Left lobe of liver (tissue), 2 donors: ENCODE data around the gene PLAAT4. TPM values are rescaled to one million over a fixed set of nuclear protein-coding genes. Genes with fewer than 3 reads are reported as not detected.
"Not testable (repeated sequence)": the region's sequence is repeated elsewhere in the genome, so short reads cannot be mapped to it uniquely, and the experiment has no call there.

ENCODE experiments used
- ATAC-seq: fragments of 200-7000 bp; cut with Tn5 transposase; one replicate; pipeline ENCODE4 v1.9.1; 2020; ENCODE audit warnings: mild to moderate bottlenecking, moderate library complexity
- DNase-seq: peaks from one replicate; pipeline ENCODE4 v3.0.0-alpha.2; 2020; ENCODE audit warnings: low spot score
- total RNA-seq: library from RNA; stranded (reverse); gene quantifications from one replicate; pipeline ENCODE4 v1.2.1, GENCODE V29; 2021
- donor health status: DM: no; HTN: no; CAD: no; lungs with moderate emphysema.
- donor health status: DM: no; HTN: yes; CAD: no.

PLAAT4 gene
- total RNA-seq, 1 donor from 2014 or later = 47.6 TPM

DNA sequence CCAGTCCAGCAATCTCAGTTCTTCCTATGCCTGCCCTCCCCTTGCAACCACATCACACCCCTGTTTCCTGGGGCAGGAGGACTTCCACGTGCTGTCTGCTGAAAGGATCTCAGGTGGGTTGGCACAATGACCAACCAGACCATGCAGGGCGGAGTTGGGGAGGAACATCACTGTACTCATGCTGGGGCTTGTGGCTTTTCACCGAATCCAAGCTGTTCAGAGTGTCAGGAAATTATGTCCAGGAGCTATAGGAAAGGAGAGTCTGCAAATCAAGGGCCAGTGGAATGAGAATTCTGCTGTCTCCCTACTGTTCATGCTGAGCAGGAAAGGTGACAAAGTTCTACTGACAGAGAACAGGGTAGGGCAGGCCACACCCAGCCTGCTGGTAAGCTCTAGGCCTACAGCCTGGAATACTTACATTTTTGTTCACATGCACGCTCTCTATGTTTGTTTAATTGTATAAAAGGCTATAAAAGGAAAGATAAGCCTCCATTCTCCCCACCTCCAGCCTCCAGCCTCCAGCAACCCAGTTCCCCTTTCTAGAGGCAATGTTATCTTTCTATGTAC, 28.3 kb downstream of the PLAAT4 start:
- ATAC-seq (no peak), DNase-seq (no peak)

DNA sequence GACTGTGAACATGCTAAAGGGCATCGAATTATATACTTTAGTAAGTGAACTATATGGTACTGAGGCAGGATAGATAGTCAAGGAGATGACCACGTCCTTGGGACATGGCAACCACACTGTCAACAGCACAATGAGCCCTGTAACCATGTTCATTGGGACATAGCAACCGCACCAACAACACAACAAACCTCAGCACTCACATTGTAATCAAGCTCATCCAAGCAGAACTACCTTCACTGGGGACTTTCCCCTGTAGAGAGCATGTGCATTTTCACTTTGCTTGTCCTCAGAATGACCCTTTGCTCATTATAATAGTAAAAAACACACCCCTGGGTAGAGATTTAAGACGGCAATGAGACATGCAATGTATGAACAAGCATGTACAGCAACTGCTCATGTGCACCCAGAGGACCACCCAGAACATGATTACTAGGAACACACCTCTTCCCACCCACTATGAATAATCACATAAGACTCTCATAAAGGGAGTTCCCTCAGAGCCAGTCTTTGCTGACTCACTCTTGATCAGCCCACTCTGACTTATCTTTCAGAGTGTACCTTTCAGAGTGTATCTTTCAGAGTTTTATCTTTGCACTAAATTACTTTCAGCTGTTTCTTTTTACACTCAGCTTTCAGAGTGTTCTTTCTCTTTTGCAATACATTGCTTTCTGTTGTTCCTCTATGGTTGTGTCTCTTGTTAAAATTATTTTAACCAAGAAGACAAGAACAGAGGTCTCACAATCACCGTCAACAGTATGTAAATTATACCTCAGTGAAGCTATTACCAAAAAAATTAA, 30.6 kb downstream of the PLAAT4 start:
- DNase-seq (no peak), ATAC-seq (peak; percentile 78)

DNA sequence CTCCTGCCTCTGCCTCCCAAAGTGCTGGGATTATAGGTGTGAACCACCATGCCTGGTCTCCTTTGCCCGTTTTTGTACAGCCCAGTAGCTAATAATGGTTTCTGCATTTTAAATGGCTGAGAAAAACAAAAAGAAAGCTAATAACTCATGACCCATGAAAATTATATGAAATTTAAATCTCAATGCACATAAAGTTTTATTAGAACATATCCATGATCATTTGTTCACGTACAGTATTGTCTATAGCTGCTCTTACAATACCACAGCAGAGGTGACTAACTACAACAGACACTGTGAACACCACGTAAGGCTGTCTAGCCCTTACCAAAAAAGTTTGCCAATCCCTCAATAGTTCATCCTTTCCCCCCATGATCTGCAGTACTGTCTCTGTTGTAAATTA, 33.0 kb downstream of the PLAAT4 start:
- DNase-seq = no peak
- no peak for ATAC-seq

DNA sequence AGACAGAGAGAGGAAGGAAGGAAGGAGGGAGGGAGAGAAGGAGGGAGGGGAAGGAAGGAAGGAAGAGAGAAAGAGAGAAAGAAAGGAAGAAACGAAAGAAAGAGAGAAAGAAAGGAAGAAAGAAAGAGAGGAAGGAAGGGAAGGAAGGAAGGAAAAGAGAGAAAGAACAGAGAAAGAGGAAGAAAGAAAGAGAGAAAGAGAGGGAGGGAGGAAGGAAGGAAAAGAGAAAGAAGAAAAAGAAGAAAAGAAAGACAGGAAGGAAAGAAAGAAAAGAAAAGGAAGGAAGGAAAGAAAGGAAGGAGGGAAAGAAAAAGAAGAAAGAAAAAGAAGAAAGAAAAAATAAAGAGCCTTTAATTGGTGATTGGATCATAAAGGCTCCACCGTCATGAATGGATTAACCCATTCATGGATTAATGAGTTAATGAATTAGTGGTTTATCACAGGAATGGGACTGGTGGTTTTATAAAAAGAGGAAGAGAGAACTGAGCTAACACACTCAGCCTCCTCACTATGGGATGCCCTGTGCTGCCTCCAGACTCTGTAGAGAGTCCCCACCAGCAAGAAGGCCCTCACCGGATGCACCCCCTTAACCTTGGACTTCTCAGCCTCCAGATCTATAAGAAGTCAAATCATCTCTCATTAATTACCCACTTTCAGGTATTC, 35.5 kb downstream of the PLAAT4 start:
- no peak for ATAC-seq
- DNase-seq = no peak

DNA sequence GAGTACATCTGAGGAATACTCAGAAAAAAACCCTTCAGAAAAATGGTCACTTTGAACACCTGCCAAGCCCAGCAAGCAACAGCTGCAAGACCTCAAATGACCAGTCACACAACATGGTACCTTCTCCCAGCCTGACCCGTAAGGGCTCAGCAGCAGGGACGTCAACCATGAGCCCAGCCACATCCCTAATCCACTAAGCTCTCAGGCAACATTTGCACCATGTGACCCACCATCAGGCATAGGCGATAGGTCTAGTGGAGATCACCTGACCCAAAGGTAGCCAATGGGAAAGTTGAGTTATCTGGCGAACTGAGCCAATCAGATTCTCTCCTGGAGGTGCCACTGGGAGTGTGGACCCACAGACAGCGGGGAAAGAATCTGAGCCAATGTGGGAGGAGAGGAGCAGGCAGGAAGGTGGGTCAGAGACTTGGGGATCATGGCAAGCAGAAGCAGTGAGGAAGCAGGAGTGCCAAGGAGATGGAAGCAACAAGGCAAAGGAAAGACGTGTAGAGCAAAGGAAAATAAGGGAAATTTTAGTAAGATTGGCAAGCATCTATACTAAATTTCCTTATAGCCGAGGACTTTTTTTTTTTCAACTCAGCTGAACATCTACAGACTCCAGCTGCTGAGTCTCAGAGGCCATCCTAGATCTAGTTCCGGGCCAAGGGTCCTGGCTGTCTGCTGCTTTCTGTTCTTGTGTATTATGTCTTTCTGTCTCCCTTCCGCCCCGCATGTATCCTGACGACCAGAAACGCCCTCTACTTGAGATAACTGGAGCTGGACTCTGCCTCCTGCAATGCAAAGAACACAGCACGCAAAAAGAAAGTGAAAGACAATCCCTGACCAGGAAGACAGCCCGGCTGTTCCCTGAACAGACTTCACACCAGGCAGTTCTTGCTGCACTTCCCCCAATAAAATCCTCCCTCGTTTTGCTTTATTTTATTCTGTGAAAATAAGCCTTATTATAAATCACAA, 37.6 kb downstream of the PLAAT4 start:
- DNase-seq = peak; percentile 58
- ATAC-seq = peak; percentile 82

DNA sequence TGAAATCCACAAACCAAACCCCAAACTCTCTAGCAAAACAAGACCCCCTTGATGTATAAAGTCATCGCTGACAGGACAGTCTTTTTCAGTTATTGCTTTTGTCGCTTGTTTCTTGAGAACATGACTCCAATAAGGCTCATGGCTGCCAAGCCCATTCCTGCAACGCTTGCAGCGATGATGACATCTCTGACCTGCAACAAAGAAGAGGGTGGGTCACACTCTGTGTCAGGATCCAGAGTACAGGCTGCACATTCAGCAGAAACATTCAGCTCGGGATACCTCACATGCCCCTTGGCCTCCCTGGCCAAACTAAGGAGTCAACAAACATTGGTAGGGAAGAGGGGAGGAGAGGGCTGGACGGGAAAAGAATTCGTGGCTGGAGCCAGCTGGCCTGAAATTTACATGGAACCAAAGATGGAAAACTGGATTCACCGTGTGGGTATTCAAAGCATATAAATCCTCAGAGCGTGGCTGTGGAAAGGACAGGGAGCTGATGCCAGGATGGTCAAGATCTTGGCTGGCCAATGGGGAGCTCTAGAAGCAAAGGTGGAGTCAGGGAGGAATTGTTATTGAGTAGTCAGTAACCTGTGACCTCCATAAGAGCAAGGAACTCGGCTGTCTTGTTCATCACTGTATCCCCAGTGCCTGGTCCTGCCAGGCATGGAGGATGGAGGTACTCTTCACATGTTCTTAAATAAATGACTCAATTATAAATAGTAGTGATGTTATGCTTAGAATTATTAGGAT, 38.4 kb downstream of the PLAAT4 start:
- ATAC-seq (peak; percentile 97), DNase-seq (peak; percentile 89)

DNA sequence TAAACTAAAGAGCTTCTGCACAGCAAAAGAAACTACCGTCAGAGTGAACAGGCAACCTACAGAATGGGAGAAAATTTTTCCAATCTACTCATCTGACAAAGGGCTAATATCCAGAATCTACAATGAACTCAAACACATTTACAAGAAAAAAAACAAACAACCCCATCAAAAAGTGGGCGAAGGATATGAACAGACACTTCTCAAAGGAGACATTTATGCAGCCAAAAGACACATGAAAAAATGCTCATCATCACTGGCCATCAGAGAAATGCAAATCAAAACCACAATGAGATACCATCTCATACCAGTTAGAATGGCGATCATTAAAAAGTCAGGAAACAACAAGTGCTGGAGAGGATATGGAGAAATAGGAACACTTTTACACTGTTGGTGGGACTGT, 42.3 kb downstream of the PLAAT4 start:
- DNase-seq, ATAC-seq: not testable (repeated sequence)

DNA sequence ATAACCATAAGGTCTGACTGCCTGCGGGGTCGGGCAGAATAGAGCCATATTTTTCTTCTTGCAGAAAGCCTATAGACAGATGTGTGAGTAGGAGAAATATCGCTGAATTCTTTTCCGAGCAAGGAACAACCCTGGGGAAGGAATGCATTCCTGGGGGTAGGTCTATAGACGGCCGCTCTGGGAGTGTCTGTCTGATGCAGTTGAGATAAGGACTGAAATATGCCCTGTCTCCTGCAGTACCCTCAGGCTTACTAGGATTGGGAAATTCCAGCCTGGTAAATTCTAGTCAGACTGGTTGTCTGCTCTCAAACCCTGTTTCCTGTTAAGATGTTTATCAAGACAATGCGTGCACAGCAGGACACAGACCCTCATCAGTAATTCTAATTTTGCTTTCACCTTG, 44.6 kb downstream of the PLAAT4 start:
- not testable (repeated sequence) for ATAC-seq, DNase-seq

DNA sequence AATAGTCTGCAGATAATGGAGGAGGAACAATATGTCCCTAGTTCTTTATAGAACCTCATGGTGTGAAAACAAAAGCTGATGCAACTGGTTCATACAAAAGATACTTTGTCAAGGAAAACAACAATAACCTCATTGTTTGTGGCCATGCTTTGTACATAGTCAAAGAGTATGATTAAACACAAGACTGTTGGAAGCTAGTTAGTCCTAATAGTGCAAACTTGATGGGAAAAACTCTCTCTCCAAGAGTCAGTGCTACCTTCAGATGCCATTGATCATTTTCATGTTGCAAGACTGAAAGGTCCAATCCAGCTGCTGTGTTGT, 46.7 kb downstream of the PLAAT4 start:
- DNase-seq (no peak), ATAC-seq (no peak)

DNA sequence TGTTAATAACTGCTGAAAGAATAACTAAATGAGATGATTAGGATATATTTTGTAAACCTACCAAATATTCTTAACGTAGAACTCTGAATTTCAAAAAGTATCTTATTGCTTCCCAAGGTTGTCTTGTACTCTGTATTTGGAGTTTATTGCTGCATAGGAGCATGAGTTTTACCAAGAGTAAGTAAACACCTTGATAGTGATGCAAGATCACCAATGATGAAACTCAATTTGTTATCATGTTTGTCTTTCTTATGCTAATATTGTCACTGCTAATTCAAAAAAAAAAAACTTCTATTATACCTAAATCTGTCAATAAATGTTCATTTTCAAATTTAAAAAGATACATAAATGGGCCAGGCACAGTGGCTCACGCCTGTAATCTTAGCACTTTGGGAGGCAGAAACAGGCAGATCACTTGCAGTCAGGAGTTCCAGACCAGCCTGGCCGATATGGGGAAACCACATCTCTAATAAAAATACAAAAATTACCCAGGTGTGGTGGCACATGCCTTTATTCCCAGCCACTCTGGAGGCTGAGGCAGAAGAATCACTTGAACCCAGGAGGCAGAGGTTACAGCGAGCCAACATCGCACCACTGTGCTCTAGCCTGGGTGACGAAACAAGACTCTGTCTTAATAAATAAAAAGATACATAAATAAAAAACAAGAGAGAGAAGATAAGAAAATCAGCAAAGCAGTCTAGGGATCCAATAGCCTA, 50.0 kb downstream of the PLAAT4 start:
- ATAC-seq (peak; percentile 83), DNase-seq (no peak)

DNA sequence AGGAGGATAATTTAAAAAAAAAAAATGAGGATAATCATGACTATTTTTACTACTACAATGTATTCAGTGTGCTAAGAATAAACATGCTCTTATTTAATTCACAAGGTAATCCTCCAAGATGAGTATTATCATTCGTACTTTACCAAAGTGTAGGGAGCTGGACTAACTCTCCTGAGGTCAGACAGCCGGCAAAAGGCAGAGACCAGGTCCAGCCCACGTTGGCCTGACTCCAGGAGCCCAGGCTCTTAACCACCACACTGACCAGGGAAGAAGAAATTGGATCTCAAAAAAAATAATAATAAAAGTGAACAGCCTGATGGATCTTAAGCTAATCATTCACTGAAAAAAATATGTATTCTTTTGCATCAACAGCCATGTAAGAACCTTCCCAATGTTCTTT, 52.4 kb downstream of the PLAAT4 start:
- DNase-seq (no peak), ATAC-seq (no peak)

DNA sequence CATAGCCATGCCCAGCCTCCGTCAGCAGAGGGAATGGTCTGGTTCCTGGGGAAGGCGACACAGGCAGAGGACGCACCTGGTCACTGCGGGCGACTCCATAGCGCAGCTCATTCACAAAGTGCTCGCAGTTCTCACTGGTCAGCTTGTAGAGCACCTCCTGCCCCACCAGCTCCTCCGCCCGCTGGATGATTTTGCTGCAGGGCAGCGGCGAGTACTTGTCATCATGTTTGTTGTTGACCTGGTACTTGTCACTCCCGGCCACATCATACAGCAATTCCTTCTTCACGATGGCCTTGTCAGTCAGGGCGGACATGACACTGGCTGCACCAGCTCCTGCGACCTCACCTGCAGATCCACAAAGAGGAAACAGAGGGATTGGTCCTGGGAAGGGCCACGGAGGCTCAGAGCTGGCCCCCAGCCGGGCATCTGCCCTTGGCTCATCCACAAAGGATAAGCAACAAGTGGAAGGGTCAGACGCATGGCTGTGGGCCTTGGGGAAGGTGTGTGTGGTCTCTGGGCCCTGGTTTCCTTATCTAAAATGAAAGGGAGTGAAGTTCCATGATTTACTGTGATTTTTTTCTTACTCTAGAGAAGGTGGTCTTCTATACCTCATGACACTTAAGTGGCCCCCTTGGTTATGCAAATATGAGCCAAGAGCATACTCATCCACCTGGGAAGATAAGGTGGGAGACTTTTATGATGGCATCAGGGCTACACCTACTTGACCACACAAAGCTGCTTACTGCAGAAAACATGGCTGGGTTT, 53.6 kb downstream of the PLAAT4 start:
- no peak for DNase-seq
- ATAC-seq = no peak

DNA sequence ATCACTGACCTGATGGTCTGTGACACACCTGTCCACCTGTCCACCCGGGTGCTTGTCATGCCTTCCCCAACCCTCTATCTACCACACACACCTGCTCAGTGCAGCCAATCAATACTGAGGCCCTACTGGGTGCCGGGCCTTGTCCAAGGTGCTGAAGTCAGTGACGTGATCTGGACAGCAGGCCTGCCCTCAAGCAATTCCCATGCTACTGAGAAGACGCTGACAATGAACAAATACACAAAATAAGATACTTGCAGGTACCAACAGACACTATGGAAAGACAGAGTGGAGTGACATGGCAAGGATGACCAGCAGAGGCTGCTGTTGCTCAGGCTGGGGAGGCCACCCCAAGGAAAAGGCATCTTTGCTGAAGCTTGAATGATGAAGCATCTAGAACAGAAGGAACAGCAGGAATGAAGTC, 56.4 kb downstream of the PLAAT4 start:
- ATAC-seq (peak; percentile 76), DNase-seq (no peak)

DNA sequence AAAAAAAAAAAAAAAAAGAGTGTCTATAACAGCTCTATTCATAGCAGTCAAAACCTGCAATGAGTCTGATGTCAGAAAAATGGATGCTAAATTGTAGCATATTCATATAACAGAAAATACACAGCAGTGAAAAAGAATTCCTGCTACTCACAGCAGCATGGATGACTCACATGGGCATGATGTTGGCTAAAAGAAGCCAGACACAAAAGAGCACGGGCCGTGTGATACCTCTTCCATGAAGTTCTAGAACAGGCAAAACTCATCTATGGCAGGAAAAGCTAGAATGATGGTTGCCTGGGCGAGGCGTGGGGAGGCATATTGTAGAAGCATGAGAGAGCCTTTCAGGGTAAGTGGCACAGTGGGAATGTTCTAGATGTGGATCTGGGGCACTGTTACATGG, 58.7 kb downstream of the PLAAT4 start:
- DNase-seq (no peak), ATAC-seq (no peak)

Other genes with a start within 250 kb of the PLAAT4 start
- gene SLC22A9, start 167.0 kb upstream of the PLAAT4 start, total RNA-seq = 16.4 TPM
- not detected for gene PLAAT5, start 45.6 kb upstream of the PLAAT4 start, total RNA-seq
- not detected for gene LGALS12, start 30.7 kb upstream of the PLAAT4 start, total RNA-seq
- gene PLAAT2, start 26.6 kb downstream of the PLAAT4 start, total RNA-seq = 1.2 TPM
- gene PLAAT3, start 77.6 kb downstream of the PLAAT4 start, total RNA-seq = 74.6 TPM
- 29.8 TPM for gene ATL3, start 134.6 kb downstream of the PLAAT4 start, total RNA-seq
- 50.0 TPM for gene RTN3, start 144.7 kb downstream of the PLAAT4 start, total RNA-seq
- gene ZFTA, start 232.0 kb downstream of the PLAAT4 start, total RNA-seq = 14.8 TPM